Tibial nerve (tissue), 4 donors: Measurements from ENCODE around the gene MAP3K15.

ENCODE experiments used
- EP300 ChIP-seq, 2 donors: sonication (generic); formaldehyde crosslinking; IDR thresholded peaks; one replicate each; pipeline ENCODE4 v1.6.1; 2017; ENCODE audit warnings: antibody characterized with exemption in 2 of 2, mild to moderate bottlenecking in 1 of 2
- POLR2A ChIP-seq, 2 donors: fragments of 450-650 bp; IDR thresholded peaks; one replicate each; pipeline ENCODE4 v1.6.1; 2017; ENCODE audit warnings: antibody characterized with exemption in 2 of 2, mild to moderate bottlenecking in 2 of 2, moderate library complexity in 2 of 2
- TF ChIP-seq, protein P1 (sequence below), 5 experiments: fragments of 200-600 bp in 3 of 5; fragments of 450-650 bp in 2 of 5; sonication (generic) in 3 of 5; IDR thresholded peaks; one replicate each; pipeline ENCODE4 v1.5.1; 2016 to 2019; ENCODE audit warnings: antibody characterized with exemption in 5 of 5, mild to moderate bottlenecking in 3 of 5, moderate library complexity in 2 of 5

DNA sequence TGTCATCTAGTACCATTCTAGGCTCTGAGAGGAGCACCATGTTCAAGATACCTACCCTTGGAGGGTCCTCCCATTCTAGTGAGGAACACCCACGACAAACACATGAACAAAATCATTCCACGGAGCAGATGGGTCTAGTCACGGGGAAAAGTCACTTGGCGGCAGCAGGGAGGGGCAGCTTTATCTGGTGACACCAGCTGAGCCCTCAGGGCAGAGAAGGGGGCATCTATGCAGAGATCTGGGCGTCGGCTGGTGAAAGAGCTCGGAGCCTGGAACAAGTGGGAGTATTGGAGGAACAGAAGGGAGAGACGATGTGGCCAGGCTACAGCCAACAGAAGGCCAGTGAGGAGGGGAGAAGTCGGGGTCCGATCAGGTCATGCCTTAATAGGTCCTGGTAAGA, 183.5 kb downstream of the MAP3K15 start:
- TF ChIP-seq POLR2A (IDR thresholded peaks at IDR 0.05): no peak
- TF ChIP-seq, protein P1, sequence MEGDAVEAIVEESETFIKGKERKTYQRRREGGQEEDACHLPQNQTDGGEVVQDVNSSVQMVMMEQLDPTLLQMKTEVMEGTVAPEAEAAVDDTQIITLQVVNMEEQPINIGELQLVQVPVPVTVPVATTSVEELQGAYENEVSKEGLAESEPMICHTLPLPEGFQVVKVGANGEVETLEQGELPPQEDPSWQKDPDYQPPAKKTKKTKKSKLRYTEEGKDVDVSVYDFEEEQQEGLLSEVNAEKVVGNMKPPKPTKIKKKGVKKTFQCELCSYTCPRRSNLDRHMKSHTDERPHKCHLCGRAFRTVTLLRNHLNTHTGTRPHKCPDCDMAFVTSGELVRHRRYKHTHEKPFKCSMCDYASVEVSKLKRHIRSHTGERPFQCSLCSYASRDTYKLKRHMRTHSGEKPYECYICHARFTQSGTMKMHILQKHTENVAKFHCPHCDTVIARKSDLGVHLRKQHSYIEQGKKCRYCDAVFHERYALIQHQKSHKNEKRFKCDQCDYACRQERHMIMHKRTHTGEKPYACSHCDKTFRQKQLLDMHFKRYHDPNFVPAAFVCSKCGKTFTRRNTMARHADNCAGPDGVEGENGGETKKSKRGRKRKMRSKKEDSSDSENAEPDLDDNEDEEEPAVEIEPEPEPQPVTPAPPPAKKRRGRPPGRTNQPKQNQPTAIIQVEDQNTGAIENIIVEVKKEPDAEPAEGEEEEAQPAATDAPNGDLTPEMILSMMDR (IDR thresholded peaks at IDR 0.05): no peak
- no peak for TF ChIP-seq EP300 (IDR thresholded peaks at IDR 0.05)
